ENCODE data around the gene PAQR4.

DNA sequence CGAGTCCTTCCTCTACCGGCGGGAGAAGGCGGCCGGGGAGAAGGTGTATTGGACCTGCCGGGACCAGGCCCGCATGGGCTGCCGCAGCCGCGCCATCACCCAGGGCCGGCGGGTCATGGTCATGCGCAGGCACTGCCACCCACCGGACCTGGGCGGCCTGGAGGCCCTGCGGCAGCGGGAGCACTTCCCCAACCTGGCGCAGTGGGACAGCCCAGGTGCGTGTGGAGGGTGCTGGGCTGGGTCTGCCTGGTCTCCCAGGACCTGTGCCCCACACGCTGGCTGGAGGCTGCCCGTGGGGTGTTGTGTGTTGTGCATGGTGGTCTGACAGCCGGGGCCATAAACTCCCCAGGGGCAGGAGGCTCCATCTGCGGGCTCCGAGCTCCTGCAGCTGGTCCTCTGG lies 32.0 kb upstream of the PAQR4 start:
- TF ChIP-seq, protein P1, sequence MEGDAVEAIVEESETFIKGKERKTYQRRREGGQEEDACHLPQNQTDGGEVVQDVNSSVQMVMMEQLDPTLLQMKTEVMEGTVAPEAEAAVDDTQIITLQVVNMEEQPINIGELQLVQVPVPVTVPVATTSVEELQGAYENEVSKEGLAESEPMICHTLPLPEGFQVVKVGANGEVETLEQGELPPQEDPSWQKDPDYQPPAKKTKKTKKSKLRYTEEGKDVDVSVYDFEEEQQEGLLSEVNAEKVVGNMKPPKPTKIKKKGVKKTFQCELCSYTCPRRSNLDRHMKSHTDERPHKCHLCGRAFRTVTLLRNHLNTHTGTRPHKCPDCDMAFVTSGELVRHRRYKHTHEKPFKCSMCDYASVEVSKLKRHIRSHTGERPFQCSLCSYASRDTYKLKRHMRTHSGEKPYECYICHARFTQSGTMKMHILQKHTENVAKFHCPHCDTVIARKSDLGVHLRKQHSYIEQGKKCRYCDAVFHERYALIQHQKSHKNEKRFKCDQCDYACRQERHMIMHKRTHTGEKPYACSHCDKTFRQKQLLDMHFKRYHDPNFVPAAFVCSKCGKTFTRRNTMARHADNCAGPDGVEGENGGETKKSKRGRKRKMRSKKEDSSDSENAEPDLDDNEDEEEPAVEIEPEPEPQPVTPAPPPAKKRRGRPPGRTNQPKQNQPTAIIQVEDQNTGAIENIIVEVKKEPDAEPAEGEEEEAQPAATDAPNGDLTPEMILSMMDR (conservative IDR thresholded peaks at IDR 0.05 in 1 of 2, IDR thresholded peaks at IDR 0.05 in 1 of 2; ENCODE audit: extremely low read depth in 1 of 2, insufficient read depth in 1 of 2, low read depth in 1 of 2, low read length in 2 of 2) = no peak
- no peak for TF ChIP-seq EZH2 (IDR thresholded peaks at IDR 0.05; ENCODE audit: borderline replicate concordance, low read length)
